HEK293T (cell line): Measurements from ENCODE around the gene LRRC19.

ENCODE experiments used
- BHLHE40 ChIP-seq: fragments of 450-650 bp; IDR thresholded peaks from 2 replicates; pipeline ENCODE4 v1.6.1; 2016; ENCODE audit warnings: mild to moderate bottlenecking, moderate library complexity, borderline replicate concordance
- ELF4 ChIP-seq: fragments of 450-650 bp; IDR thresholded peaks from 2 replicates; pipeline ENCODE4 v1.6.1; 2017; ENCODE audit warnings: antibody characterized with exemption
- FOXK2 ChIP-seq: fragments of 450-650 bp; IDR thresholded peaks from 2 replicates; pipeline ENCODE4 v1.6.1; 2016; ENCODE audit warnings: mild to moderate bottlenecking
- FOXM1 ChIP-seq: fragments of 450-650 bp; IDR thresholded peaks from 2 replicates; pipeline ENCODE4 v1.6.1; 2017; ENCODE audit warnings: mild to moderate bottlenecking, borderline replicate concordance
- NFRKB ChIP-seq: fragments of 450-650 bp; IDR thresholded peaks from 2 replicates; pipeline ENCODE4 v1.6.1; 2016; ENCODE audit warnings: mild to moderate bottlenecking, moderate library complexity
- PKNOX1 ChIP-seq: fragments of 450-650 bp; IDR thresholded peaks from 2 replicates; pipeline ENCODE4 v1.6.1; 2016
- SUZ12 ChIP-seq: fragments of 450-650 bp; IDR thresholded peaks from 2 replicates; pipeline ENCODE4 v1.6.1; 2016; ENCODE audit warnings: mild to moderate bottlenecking

DNA sequence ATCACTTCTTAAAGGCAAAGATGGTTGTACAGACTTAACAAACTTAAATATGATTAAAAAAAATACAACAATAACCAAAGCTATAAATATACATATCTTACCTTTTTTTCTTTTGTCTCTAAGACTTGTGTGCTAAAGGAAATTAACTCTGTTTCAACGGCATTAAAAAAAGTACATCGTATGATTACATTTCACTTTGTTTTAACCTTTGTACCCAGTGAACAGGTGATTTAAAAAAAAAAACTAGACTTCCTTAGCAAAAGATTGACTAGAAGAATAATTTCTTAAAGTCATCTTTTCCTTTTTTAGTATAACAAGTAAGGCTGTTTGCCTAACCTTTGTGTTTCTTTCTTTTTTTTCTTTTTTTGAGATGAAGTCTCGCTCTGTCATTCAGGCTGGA, at the start of gene LRRC19:
- TF ChIP-seq NFRKB = no peak
- no peak for TF ChIP-seq SUZ12
- TF ChIP-seq BHLHE40 = no peak
- TF ChIP-seq PKNOX1 = no peak
- no peak for TF ChIP-seq FOXM1
- no peak for TF ChIP-seq ELF4
- TF ChIP-seq FOXK2 = no peak
